Measurements from ENCODE around the gene KIRREL1. TPM values are rescaled to one million over a fixed set of nuclear protein-coding genes. Genes with fewer than 3 reads are reported as not detected.

The KIRREL1 gene
- total RNA-seq, 1 experiment from 2014 or later: 103 TPM

DNA sequence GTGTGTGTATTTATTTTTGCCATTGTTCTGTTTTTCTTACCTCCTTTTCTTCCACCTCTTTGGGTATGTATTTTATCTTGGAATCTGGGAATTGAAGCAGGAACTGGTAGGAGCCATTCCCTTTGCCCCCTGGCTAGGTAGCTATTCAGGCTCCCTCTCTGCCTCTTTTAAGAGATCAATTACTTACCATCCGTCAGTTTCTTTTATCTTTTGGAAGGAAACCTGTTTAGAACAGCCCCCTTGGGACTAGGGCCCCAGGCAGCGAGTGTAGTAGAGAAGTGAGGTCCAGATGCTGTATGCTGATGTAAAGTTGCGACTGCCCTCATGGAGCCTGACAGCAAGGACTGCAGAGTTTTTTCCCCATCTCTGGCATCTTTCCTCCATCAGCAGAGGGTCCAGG lies 41.6 kb downstream of the KIRREL1 start:
- DNase-seq (ENCODE audit: low read depth): no peak

DNA sequence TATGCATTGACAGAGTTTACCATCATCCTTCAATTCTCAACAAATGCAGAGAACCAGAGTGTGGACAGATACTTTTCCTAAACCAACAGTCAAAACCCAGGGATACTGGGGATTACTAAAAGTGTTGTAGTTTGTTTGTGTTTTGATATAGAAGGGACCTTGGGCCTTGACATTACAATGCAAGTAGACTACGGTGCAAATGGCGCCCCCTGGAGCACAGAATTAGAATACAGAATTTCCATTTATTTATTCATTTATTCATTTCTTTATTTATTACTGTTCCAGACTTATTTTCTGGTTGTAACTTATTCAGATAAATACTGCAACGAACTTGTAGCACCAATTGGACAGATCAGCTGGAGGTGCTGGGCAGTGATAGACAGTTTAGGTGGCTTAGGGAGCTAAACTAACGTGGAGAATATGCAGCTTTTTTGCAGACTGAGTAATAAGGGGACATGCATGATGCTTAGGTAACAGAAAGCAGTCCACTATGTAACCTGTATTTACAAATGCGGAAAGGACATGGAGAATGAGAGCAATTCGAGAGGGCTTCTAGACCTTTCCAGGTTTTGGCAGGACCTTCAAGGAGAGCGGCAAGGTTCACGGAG lies 42.6 kb downstream of the KIRREL1 start:
- peak; percentile 57 for DNase-seq (ENCODE audit: low read depth)

DNA sequence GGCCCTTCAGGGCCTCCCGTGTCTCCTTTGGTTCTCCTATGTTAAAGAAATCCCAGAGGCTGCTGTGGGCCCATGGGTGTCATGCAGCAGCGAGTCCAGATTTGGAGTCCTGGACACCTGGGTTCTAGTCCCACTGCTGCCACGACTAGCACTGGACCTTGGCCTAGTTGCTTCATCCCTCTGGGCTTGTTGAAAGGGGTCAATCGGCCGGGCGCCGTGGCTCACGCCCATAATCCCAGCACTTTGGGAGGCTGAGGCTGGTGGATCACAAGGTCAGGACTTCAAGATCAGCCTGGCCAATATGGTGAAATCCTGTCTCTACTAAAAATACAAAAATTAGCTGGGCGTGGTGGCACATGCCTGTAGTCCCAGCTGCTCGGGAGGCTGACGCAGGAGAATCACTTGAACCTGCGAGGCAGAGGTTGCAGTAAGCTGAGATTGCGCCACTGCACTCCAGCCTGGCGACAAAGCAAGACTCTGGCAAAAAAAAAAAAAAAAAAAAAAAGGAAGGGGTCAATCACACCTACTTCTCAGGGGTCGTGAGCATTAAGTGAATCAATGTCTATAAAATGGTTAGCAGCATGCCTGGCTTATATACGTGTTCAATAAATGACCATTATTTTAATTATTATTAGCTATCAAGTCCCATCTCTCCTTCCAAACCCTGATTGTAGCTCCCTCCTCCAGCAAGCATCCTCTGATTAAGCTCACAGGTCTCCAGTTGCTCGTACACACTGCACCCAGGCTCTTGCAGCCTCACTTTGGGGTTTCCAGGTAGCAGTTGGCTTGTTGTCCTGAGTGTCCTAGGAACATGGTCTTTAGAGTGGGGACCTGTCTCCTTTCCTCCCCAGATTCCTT lies 43.8 kb downstream of the KIRREL1 start:
- no peak for DNase-seq (ENCODE audit: low read depth)

DNA sequence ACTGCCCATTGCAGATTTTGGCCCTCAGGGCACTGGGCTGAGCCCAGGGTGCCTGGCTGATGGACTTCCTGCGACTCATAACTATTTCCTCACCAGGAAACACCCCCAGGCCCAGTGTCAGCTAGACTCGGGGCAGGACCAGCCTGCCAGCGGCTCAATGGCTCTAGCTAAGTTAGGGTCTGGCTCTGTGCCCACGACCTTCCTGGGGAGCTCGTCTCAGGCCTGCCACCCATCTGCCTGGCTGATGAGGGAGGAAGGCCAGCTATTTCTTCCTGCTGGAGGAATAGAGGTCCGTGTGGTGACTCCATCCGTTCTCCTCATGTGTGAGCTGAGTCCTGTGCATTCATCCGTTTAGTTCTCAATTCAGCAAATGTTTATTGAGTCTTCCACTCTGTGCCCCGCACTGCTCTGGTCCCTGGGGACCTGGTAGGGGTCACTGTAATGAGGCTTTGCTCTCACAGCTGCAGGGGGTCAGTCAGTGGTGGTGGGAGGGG lies 44.5 kb downstream of the KIRREL1 start:
- peak; percentile 96 for DNase-seq (ENCODE audit: low read depth)

DNA sequence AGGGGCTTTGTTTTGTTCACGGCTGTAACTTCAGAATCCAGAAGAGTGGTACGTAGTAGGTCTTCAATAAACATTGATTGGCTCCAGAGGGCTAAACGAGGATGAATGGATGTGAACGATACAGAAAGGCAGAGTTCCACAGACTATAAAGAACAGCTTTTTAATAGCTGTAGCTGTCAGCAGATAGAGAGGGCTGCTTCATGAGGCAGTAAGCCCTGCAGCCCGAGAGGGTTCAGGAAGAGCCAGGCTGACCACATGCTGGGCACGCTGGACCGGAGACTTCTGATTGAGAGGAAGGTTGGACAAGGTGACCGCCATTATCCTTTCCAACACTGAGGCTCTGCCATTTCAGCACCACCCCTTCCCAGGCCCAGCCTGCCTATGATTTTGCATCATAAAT lies 45.3 kb downstream of the KIRREL1 start:
- DNase-seq (ENCODE audit: low read depth): no peak

DNA sequence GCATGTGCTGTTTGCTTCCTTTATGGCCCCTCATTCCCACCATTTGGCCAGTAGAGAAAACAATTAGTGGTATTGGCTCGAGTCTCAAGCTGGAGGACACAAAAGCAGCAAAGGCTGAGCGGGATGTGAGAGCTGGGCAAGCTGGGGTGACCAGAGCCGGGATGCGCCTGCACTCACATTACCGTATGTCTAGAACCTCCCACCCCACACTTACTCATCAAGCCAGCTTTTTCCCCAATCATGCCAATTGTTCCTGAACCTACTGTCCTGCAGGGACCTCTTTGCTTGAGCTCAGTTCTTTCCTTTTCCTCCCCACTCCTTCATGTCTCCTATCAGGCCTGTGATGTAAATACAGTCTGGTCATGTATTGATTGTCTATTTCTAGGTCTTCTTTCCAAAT lies 45.9 kb downstream of the KIRREL1 start:
- DNase-seq (ENCODE audit: low read depth): peak; percentile 40

DNA sequence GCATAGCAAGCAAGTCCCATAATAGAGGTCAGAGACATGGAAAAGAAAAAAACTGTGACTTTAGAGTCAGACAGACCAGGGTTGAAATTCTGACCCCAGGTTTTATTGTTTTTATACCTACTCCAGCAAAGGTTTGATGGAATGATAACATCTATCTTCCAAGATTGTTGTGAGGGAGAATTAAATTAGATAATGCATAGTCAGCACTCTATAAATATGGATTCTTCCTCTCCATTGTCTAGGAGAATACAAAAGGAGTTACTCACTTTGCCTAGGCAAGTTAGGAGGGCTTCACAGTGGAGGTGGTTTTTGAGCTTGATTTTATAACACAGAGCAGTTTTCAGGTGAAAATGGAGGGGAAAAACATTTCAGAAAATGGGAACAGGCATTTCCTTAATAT lies 46.9 kb downstream of the KIRREL1 start:
- DNase-seq (ENCODE audit: low read depth): no peak

DNA sequence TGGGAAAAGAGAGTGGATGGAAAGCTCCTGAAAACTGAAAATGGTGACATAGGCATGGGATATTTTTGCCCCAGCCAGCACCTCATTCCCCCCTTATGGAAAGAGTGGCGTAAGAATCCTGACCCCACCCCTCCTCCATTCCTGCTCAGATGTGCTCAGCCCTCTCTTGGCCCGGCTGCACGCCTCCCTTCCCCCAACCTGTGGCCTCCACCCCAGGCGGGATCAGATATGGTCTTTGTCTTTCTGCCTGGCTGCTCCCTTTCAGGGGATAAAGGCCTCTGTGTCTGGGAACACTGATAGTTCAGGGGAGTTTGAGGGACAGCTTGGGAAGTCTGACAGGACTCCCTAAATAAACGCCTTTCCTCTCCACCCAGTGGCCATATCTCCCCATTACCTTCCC lies 49.8 kb downstream of the KIRREL1 start:
- DNase-seq (ENCODE audit: low read depth): no peak

DNA sequence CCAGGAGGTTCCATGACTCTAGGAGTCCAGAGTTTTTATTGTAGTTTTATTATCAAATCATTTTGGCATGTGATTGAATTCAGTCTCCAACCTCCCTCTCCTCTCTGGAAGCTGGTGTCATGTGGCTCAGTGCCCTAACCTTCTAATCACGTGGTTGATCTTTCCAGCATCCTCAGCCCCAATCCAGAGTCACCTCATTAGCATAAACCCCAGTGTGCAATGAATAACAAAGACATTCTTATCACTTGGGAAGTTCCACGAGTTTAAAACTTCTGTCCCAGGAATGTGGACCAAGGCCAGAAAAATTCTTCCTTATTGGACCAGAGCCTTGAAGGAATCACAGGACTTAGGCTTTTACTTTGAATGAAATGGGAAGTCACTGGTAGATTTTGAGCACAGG lies 52.2 kb downstream of the KIRREL1 start:
- peak; percentile 84 for DNase-seq (ENCODE audit: low read depth)

DNA sequence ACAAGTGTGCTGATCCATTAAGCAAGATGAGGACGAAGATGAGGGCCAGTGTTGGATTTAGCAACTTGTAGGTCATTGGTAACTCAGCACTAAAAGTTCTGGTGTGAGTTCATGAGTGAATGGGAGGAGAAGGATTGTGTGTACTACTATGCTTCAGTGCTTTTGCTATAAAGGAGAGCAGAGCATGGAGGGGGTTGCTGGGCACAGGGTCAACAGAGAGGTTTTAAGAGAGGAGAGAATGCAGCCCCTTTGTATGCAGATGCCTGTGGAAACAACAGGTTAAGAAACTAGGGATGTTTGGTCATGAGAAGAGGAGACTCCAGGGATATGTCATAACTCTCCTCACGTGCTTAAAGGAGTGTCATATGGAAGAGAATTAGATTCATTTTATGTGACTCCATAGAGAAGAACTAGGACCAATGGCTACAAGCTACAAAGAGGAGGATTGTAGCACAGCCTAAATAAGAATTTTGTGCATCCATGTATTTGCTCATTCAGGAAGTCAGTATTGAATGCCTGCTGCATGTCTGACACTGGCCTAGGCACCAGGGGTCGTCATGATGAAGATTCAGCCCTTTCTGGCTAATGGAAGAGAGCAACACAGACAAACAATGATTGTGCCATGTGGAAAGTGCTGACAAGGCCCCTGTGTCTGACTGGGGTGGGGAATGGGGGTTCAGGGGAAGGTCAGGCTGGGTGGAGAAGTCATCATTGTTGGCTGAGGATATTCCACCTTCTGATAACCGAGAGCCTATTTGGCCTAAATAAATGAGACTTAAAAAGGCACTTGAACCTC lies 53.5 kb downstream of the KIRREL1 start:
- DNase-seq (ENCODE audit: low read depth): no peak

DNA sequence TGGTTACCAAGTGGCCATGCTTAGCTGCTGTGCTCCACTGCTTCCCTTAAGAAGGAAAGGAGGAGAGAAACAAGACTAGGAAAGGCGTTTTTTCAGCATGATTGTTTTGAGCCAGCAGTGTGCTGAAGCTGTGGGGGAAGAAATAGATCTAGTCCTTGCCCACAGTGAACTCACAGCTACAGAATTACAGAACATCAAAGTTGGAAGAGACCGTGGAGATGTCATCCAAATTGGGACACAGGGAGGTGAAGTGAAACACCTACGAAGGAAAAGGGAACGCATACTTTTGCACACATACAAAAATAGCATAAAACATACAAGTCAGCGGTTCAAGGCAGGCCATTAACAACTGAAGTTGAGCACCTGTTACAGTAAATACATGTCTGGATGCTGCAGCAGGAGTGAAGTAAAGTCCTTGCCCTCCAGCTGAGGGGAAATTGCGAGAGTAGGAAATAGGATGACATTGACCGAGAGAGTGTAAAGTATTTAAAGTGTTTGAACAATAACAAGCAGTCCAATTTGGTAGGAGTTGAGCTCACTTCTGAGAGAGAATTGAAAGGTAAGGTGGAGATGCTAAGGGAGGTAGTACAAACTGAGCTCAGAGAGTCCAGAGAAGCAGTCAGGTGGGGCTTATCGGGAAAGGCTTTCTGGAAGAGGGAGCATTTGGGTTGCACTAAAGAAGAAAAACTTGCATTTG lies 55.1 kb downstream of the KIRREL1 start:
- no peak for DNase-seq (ENCODE audit: low read depth)

DNA sequence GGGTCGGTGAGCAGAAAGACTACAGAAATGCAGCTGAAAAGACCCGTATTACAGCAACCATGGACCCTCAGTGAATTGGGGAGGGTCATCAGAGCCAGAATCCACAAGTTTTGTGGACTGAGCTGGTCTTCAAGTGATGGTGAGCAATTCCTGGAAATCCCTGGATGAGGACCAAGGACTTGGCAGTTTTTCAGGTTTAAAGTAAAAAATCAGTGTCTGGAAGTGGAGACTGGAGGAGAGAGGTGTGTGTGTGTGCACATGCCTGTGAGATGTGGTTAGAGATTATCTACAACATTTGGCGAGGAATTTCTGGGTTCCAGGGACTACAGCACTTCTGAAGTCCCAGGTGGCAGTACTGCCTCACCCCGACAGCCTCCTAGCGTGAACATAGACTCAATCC lies 56.4 kb downstream of the KIRREL1 start:
- peak; percentile 54 for DNase-seq (ENCODE audit: low read depth)

DNA sequence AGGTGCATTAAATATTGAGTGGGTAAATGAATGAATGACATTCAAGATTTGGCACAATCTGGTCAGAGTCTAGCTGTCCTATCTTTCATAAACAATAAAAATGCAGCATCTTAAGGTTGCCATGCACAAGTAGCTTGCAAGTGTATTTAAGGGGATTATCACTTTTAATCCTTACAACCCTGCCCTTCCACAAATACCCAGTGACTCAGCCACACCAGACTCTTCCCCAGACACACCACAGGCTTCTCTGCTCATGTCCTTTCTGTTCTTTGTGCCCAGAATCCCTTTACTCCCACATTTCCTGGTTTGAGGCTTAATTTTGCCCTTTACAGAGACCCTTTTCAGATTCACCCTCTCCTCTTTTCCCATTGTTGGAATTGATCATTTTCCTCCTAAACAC lies 59.8 kb downstream of the KIRREL1 start:
- DNase-seq (ENCODE audit: low read depth): peak; percentile 25

DNA sequence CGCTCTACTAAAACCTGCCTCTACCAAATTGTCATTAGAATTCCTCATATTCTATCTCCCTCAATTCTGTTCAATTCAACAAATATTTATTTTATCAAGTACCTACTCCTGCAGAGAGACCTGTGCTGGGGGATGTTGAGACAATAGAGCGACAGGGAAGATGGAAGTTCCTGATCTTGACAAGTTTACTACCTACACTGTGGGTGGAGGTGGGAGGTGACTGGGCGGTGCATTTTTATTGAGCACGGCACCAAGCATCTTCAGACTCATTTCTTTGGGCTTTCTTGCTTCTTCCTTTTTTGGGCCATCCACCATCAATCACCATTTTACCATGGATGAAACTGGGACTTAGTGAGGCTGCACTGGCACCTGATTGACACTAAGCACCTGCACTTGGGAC lies 61.3 kb downstream of the KIRREL1 start:
- DNase-seq (ENCODE audit: low read depth): no peak

DNA sequence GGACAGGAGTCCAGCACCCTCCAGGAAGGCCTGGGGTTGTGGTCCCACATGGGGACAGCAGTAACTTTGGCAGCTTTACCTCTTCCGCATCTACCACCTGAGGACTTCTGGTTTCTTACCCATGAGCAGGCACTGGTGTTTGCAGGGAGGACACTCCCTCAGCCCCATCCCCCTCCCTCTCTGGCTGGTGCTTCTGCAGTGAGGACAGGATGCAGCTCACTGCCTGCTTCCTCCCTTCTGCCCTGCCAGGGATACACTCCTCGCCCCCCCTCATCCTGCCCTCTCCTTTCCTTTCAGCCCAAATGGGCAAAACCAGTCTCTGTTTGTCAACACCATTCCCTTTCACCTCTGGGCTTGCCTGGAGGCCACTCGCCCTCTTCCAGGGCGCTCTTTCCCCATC lies 62.4 kb downstream of the KIRREL1 start:
- no peak for DNase-seq (ENCODE audit: low read depth)

DNA sequence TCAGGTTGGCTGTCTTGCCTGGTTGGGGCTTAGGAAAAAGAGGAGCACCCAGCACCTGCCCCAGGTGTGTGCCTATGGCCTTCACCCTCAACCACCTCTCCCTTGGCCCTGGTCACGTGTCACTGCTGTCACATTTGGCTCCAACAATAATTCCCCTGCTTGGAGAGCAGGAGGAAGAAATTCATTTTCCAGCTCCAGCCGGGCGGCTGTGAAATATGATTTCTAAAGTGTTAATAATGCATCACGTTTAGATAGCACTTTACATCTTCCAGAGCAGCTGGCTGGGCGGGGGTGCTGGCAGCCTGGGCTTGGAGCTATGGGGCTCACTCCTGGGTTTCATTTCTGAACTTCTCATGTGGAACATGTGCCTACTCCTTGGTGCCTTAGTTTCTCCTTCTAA lies 63.1 kb downstream of the KIRREL1 start:
- no peak for DNase-seq (ENCODE audit: low read depth)

DNA sequence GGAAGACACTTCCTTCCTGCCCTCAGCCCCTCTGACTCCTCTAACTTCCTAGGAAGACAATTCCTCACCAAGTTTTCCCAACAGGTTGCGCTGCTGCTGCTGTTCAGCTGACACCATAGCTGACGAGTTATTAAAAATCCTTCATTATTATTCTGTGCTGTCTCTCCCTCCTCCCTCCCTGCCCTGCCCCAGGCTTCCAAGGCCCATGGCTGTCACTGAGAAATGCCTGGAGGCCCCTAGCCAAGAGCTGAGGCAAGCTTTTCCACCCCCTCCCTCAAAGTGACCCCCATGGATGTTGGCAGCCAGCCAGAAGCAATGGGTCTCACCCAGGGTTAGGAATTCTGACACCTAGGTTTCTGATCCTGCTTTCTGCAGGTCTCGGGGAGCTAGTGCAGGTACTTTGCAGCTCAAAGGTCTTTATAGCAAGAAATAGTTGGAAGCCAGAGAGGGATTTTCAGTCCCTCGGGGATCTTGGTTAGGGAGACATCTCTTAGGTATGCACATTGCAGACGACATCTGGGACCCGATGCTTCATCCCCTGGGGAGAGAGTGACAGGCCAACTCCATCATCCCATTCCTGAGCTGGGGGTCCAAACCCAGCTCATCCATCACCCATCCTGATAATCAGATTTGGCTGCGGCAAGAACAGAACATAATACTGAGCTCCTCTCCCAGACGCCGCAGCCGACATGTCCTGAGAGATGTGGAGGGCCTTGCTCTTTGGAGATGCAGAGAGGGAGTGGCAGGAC lies 65.0 kb downstream of the KIRREL1 start:
- no peak for DNase-seq (ENCODE audit: low read depth)

DNA sequence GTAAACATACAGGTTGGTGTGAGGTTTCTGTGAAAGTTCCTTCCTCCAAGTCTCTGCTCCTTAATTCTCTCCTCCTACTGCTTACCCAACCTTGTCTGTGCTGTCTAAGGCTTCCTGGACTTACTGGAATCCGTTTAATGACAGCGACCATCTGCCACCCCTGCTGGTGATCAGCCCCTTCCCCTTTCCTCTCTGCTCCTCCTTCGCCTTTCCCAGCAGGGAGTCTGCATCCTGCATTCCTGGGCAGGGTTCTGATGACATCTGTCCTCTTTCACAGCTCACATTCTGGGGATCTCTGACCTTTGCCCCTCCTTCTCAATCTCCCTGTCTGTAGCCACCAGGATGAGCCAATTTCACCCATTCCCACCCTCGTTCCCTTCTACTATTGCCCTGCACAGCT lies 66.5 kb downstream of the KIRREL1 start:
- DNase-seq (ENCODE audit: low read depth): no peak

DNA sequence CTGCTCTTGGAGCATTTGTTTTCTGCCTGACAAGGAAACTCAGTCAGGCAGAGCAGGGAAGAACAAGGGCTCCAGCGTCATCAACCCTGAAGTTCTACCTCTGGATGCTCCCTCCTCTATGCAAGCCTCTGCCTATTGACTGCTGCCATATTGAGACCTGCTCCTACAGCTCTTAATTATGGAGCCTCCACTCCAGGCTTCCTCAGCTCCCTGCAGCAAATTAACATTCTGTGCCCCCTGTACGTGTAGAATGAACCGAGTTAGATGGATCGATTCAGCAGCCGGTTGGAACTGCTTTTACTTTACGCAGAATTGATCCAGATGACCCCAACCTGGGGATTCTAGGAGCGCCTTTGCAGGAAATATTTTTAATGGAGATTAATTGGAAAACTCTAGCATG lies 68.7 kb downstream of the KIRREL1 start:
- DNase-seq (ENCODE audit: low read depth): no peak

DNA sequence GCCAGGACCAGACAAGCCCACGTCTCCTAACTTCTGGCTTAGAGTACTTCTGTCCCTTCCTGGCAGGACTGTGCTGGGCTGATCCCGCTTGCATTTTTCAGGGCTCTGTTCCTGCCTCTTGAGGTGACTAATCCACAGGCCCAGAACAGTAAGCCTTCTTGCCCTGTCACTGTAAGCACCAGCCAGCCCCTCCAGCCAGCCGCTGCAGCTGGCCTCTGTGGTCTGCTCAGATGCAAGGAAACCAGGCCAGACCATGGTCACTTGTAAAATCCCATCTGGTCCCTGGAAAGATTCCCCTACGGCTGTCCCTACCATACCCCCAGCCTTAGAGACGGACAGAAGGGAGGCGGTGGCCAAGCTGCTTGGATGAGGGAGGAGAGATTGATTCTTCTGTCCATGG lies 74.2 kb downstream of the KIRREL1 start:
- DNase-seq (ENCODE audit: low read depth): peak; percentile 13

DNA sequence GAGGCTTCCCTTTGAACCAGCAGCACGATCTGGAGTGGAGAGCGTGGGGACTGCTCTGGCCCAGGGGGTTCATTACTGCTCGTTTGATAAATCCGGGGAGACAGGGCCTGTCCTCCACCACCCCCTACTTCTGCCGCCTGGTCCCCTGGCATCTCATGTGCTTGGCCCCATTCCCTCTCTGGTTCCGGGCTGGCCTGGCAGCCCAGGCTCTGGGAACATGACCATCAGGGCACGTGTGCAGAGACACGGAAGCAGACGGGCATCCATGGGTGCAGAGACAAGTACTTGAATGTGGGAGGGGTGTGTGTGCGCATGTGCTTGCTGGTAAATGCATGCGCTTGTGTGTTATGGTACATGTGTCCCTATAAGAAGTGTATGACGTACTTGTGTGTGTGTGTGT lies 75.5 kb downstream of the KIRREL1 start:
- no peak for DNase-seq (ENCODE audit: low read depth)

All from M059J (cell line).